Fibroblast of mammary gland (primary cell): Measurements from ENCODE around the gene ATF2.

Source experiments
- DNase-seq: peaks from one replicate; pipeline ENCODE4 v3.0.0-alpha.2; 2010; ENCODE audit warnings: low read depth
- H3K4me3 ChIP-seq: 2 replicates; pipeline ENCODE4 v1.5.1; 2011; ENCODE audit warnings: low read depth, mild to moderate bottlenecking, low read length, moderate library complexity; ENCODE audit not compliant: control insufficient read depth
- TF ChIP-seq, protein P1 (sequence below): conservative IDR thresholded peaks from 2 replicates; pipeline ENCODE4 v1.5.1; 2011; ENCODE audit warnings: low read depth, low read length, inconsistent platforms; ENCODE audit not compliant: control insufficient read depth, insufficient read depth

The ATF2 gene

DNA sequence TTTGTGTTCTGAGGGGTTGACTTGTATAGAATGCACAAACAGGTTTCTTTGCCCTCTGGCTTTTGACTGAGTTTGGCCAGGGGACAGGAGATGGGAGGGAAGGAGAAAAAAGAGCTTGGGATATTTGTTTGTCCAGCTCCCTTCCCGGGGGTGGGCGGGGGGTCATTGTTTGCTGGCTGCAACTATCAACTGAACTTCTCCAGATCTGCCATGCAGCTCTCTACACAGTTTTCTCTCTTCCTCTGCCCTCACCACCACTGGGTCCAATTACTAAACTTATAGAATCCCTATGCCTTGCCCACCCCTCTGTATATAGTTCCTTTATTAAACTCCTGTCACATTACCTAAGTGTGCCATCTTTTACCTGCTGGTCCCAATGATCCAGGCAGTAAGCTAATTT lies 130.1 kb downstream of the ATF2 start:
- no peak for DNase-seq
- TF ChIP-seq, protein P1, sequence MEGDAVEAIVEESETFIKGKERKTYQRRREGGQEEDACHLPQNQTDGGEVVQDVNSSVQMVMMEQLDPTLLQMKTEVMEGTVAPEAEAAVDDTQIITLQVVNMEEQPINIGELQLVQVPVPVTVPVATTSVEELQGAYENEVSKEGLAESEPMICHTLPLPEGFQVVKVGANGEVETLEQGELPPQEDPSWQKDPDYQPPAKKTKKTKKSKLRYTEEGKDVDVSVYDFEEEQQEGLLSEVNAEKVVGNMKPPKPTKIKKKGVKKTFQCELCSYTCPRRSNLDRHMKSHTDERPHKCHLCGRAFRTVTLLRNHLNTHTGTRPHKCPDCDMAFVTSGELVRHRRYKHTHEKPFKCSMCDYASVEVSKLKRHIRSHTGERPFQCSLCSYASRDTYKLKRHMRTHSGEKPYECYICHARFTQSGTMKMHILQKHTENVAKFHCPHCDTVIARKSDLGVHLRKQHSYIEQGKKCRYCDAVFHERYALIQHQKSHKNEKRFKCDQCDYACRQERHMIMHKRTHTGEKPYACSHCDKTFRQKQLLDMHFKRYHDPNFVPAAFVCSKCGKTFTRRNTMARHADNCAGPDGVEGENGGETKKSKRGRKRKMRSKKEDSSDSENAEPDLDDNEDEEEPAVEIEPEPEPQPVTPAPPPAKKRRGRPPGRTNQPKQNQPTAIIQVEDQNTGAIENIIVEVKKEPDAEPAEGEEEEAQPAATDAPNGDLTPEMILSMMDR = no peak

DNA sequence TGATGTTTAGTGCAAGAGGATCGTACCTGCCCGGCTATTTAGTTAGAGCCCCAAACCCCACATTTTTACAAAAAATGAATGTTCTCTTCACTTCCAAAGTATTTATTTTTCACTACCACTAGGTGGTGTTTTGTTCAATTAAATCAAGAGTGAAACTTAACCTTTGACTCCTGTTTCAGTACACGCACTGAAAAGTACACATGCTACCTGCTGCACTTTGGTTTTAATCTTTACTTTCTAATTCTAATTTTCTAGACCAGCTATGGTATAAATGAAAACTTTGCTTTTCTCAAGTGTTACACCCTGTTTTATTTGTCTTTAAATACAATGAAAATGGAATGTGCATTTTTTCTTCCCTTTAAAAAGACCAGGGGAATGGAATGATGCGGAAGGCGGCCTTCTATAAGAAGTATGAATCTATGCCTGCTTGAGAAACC lies 131.4 kb downstream of the ATF2 start:
- peak; percentile 47 for DNase-seq
- TF ChIP-seq, protein P1 = peak; percentile 53
- H3K4me3 ChIP-seq = no peak overlapping the region

More for the DNA sequence above, 130.1 kb downstream of the ATF2 start:
- H3K4me3 ChIP-seq = no peak overlapping the region

DNA sequence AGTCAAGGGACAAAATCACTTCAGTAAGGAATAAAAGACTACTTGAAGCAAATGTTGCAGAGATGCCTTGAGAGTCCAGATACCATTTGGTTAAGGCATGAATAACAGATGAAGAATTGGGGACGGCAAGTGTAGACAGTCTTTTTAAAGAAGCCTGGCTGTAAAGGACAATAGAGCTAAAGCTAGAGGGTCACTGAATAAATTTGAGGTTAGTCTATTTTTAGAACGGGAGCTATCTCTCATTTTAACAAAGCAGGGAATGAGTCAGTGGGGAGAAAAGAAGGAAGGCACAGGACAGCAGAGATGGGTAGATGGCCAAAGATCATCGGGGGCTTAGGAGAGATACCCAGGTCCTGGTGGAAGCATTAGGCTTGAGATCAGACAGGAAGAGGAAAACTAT lies 132.2 kb downstream of the ATF2 start:
- no peak for DNase-seq
- TF ChIP-seq, protein P1 = no peak
- no peak overlapping the region for H3K4me3 ChIP-seq

DNA sequence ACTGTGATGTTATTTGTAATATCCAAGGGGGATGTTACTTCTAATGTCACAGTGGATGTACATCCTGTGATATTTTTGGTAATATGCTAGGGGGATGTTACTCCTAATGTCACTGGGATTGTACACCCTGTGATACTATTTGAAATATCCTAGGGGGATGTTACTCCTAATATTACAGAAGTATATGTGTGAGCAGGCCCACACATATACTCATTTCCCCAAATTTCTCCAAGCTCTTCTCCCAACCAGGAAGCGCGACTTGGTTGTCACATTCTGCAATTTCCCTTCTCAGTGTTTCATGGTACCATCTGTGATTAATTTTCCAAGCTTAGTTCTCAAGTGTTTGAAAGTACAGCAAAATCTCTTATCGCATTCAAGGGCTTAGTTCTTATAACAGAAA lies 133.3 kb downstream of the ATF2 start:
- no peak overlapping the region for H3K4me3 ChIP-seq
- TF ChIP-seq, protein P1 = no peak
- no peak for DNase-seq

DNA sequence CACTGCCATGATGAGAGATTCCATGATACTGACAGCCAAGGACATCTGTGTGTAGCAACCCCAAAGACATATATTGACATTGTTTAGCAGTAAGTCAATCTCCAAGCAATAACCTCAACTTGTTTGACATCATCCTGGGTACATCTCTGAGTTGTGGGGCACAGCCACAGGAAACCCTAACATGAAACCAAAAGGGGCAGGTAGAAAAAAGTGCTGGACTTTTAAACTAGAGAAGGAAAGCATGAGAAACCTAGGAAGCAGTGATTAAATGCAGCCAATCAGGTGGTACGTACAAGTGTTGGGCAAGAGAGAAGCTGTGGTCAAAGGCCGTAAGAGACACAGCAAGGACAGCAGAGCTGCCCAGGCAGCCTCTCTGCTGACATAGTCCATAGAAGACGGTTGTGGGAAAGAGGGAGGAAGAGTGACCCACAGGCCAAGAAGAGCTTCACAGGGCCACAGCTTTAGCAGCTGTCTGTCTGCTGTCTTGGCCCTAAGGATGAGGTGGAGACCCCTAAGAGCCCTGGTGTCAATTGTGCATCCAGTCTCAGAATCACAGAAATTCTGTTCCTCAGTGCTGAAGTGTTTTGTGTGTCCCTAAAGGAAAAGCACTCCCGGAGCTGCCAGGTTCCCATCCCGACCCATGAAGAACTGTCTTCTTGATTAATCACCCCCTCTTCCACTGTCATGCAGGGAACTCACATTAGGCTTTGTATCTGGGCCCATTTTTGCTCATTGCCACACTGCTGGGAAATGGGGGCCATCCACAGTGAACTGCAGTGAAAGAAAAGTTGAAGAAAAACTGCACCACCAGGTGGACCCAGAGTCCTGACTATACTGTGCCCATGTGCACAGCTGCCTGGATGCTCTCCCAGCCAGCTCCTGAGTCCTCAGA lies 137.4 kb downstream of the ATF2 start:
- H3K4me3 ChIP-seq = no peak overlapping the region
- TF ChIP-seq, protein P1 = peak; percentile 50
- peak; percentile 50 for DNase-seq

DNA sequence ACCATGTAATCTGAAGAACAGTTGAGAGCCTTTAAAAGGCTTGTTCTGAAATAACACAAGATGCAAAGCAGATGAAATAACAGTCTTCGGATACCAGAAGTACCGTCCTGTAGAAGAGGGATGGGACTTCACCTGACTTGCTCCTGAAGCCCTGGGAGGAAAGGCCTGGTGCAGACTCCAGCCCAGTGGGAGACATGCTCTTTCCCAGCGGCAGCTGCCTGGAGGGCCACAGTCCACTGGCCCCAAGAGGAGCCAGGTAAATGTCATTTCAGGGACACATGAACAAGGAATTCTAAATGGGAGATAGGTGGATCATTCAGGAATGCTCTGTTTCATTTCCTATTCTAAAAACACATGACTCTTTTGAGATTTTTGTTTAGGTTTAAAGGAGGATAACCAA lies 140.2 kb downstream of the ATF2 start:
- DNase-seq = no peak
- no peak overlapping the region for H3K4me3 ChIP-seq
- TF ChIP-seq, protein P1 = no peak
